Measurements from ENCODE around the gene MAGEL2. TPM values are rescaled to one million over a fixed set of nuclear protein-coding genes. Genes with fewer than 3 reads are reported as not detected.

MAGEL2 gene
- total and polyA plus RNA-seq, 2 of the 4 experiments (the other 2 are of a cell fraction) = 0.18 to 0.29 TPM

DNA sequence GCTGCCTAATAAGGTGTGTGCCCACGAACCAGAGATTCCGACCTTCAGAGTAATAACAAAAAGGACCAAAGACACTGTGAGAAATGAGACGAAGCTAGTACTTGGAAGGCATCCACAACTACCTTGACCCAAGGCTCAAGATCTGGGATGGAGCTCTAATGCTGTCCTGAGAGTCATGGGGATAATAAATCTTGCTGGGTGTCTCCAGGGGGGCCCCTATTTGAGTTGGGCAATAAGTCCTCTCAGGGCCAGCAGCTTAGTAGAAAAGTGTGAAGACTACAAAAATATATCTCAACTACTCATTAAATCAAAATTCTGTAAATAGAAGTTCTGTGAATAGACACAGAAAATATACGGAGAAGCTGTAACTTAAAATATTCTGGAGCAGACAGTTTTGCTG lies 42.3 kb upstream of the MAGEL2 start:
- in situ Hi-C loops (cut with MboI; ENCODE audit: low sequenced_read_pairs) = no loop called here
- no peak overlapping the region for H2BK15ac ChIP-seq (ENCODE audit: low read depth, low read length)
- ChIA-PET POLR2A (ENCODE audit: unreplicated experiment) (no interaction called here), CTCF (no interaction called here)
- WGBS, 2 experiments (ENCODE audit: extremely low coverage in 2 of 2, insufficient read length in 1 of 2) = no CpG with 5 or more reads among the region's 4 CpGs
- no peak overlapping the region for H2BK5ac ChIP-seq (ENCODE audit: low read depth, low read length, poor library complexity, severe bottlenecking)
- H3K9me3 ChIP-seq (ENCODE audit: control insufficient read depth, insufficient read depth, low read length) = no peaks in the 10 kb centered on the region
- no peak overlapping the region for H3K4me3 ChIP-seq (ENCODE audit: insufficient read depth, low read depth, low read length)
- H4K5ac ChIP-seq (ENCODE audit: low read depth, low read length) = no peak overlapping the region
- ATAC-seq (ENCODE audit: low read depth) (no peak), DNase-seq (no peak)
- no peak overlapping the region for H3K9ac ChIP-seq (ENCODE audit: low read depth, low read length)
- no peak overlapping the region for H2AK5ac ChIP-seq (ENCODE audit: low read depth, low read length)
- H3K27me3 ChIP-seq (ENCODE audit: control insufficient read depth, insufficient read depth, low read length) = no peaks in the 10 kb centered on the region
- H2BK20ac ChIP-seq (ENCODE audit: low read depth, low read length) = no peak overlapping the region
- no peak overlapping the region for H4K8ac ChIP-seq (ENCODE audit: low read depth in 2 of 2, low read length in 2 of 2)
- H2AFZ ChIP-seq (replicated peaks; ENCODE audit: low read length, poor library complexity) = no peak overlapping the region
- no TSS peak for BruUV-seq (replicated peaks)
- no peak overlapping the region for H3K56ac ChIP-seq (ENCODE audit: extremely low read depth, insufficient read depth, low read length)
- peaks cover 3% of the 10 kb centered on the region; the same call in 1 of the 2 replicates for H3K4me1 ChIP-seq (ENCODE audit: control insufficient read depth, insufficient read depth, low read length)
- H2BK120ac ChIP-seq (ENCODE audit: low read depth, low read length) = no peak overlapping the region
- H3K36me3 ChIP-seq (ENCODE audit: control insufficient read depth, insufficient read depth, low read length) = no peaks in the 10 kb centered on the region
- no peak overlapping the region for H3K4ac ChIP-seq (ENCODE audit: low read depth, low read length)
- no peak overlapping the region for H3K23ac ChIP-seq (ENCODE audit: low read depth, low read length)
- no peak overlapping the region for H3K14ac ChIP-seq (replicated peaks; ENCODE audit: low read depth, low read length)
- no peak overlapping the region for H2AK9ac ChIP-seq (replicated peaks; ENCODE audit: low read depth, low read length, poor library complexity)
- intact Hi-C loops (cut with micrococcal nuclease) = no loop called here
- TF ChIP-seq, protein P1, sequence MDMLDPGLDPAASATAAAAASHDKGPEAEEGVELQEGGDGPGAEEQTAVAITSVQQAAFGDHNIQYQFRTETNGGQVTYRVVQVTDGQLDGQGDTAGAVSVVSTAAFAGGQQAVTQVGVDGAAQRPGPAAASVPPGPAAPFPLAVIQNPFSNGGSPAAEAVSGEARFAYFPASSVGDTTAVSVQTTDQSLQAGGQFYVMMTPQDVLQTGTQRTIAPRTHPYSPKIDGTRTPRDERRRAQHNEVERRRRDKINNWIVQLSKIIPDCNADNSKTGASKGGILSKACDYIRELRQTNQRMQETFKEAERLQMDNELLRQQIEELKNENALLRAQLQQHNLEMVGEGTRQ (IDR thresholded peaks at IDR 0.05; ENCODE audit: low read depth, low read length) = no peak
- TF ChIP-seq, protein P2, sequence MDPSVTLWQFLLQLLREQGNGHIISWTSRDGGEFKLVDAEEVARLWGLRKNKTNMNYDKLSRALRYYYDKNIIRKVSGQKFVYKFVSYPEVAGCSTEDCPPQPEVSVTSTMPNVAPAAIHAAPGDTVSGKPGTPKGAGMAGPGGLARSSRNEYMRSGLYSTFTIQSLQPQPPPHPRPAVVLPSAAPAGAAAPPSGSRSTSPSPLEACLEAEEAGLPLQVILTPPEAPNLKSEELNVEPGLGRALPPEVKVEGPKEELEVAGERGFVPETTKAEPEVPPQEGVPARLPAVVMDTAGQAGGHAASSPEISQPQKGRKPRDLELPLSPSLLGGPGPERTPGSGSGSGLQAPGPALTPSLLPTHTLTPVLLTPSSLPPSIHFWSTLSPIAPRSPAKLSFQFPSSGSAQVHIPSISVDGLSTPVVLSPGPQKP (IDR thresholded peaks at IDR 0.05; ENCODE audit: borderline replicate concordance, low read depth, low read length) = no peak
- TF ChIP-seq RCOR1 (IDR thresholded peaks at IDR 0.05; ENCODE audit: insufficient replicate concordance, low read length) (no peak), MAZ (IDR thresholded peaks at IDR 0.05; ENCODE audit: borderline replicate concordance, low read depth, low read length) (no peak), POLR2A (IDR thresholded peaks at IDR 0.05; ENCODE audit: low read depth, low read length) (no peak), NFE2L2 (IDR thresholded peaks at IDR 0.05; ENCODE audit: low read depth, low read length) (no peak)
- H3K9me1 ChIP-seq (ENCODE audit: insufficient read depth, low read length) = no peaks in the 10 kb centered on the region
- H3K27ac ChIP-seq (ENCODE audit: insufficient read depth, low read length) = peak overlapping the region; percentile 34; the same call in 1 of the 2 replicates
- dilution Hi-C loops (cut with HindIII; ENCODE audit: low sequenced_read_pairs, unreplicated experiment) = no loop called here
- no peaks in the 10 kb centered on the region for H3K79me1 ChIP-seq (ENCODE audit: low read depth in 1 of 2, low read length in 2 of 2)
- no peaks in the 10 kb centered on the region for H4K20me1 ChIP-seq (ENCODE audit: insufficient read depth, low read length)
- peak overlapping the region; percentile 32; the same call in 1 of the 2 replicates for H3K4me2 ChIP-seq (ENCODE audit: low read depth, low read length)
- H4K91ac ChIP-seq (ENCODE audit: insufficient read depth, low read depth, low read length) = no peak overlapping the region
- H3K18ac ChIP-seq (ENCODE audit: low read depth, low read length) = no peak overlapping the region
